K562 (cell line): ENCODE measurements around the gene STUB1. TPM values are rescaled to one million over a fixed set of nuclear protein-coding genes. Genes with fewer than 3 reads are reported as not detected.

Experiments
- CXXC5 ChIP-seq: fragments of 250-450 bp; sonication (Bioruptor Pico); IDR thresholded peaks from 2 replicates; pipeline ENCODE4 v1.8.0; 2022; ENCODE audit warnings: inconsistent platforms, mild to moderate bottlenecking, moderate library complexity
- DLX4 ChIP-seq: fragments of 250-450 bp; sonication (Bioruptor Pico); IDR thresholded peaks from 2 replicates; pipeline ENCODE4 v1.6.1; 2021; ENCODE audit warnings: mild to moderate bottlenecking
- EGR1 ChIP-seq: fragments of 450-650 bp; conservative IDR thresholded peaks from 2 replicates; pipeline ENCODE4 v1.6.1; 2017; ENCODE audit warnings: mild to moderate bottlenecking
- GABPA ChIP-seq: fragments of 200-800 bp; sonication (Bioruptor generic); conservative IDR thresholded peaks from 2 replicates; pipeline ENCODE4 v1.6.1; 2016; ENCODE audit warnings: low read depth, missing genetic modification characterization, missing compliant biosample characterization
- GATAD2B ChIP-seq: fragments of 450-650 bp; IDR thresholded peaks from 2 replicates; pipeline ENCODE4 v1.6.1; 2017; ENCODE audit warnings: mild to moderate bottlenecking, borderline replicate concordance
- HDAC8 ChIP-seq: fragments of 450-650 bp; IDR thresholded peaks from 2 replicates; pipeline ENCODE4 v1.6.1; 2016; ENCODE audit warnings: mild to moderate bottlenecking, missing genetic modification characterization, moderate library complexity, missing compliant biosample characterization
- HMG20A ChIP-seq: fragments of 450-650 bp; formaldehyde crosslinking; conservative IDR thresholded peaks from 2 replicates; pipeline ENCODE4 v1.4.0; 2020; ENCODE audit warnings: mild to moderate bottlenecking, mixed read lengths
- KAT2B ChIP-seq: IDR thresholded peaks from one replicate; pipeline ENCODE4 v1.6.1; 2012; ENCODE audit warnings: low read depth, mild to moderate bottlenecking, control low read depth, inconsistent platforms, low read length, moderate library complexity
- MGA ChIP-seq: fragments of 450-650 bp; IDR thresholded peaks from 2 replicates; pipeline ENCODE4 v1.6.1; 2016; ENCODE audit warnings: mild to moderate bottlenecking, moderate library complexity
- MITF ChIP-seq: IDR thresholded peaks from 2 replicates; pipeline ENCODE4 v1.6.1; 2014; ENCODE audit warnings: antibody characterized with exemption
- PHF21A ChIP-seq: fragments of 450-650 bp; IDR thresholded peaks from 2 replicates; pipeline ENCODE4 v1.6.1; 2017; ENCODE audit warnings: low read depth, borderline replicate concordance
- PHF8 ChIP-seq: fragments of 200-600 bp; sonication (generic); IDR thresholded peaks from 2 replicates; pipeline ENCODE4 v1.6.1; 2012; ENCODE audit warnings: mixed run types, mild to moderate bottlenecking, inconsistent platforms, low read length, moderate library complexity, borderline replicate concordance
- polyA plus RNA-seq, 8 experiments: library from polyadenylated mRNA; depleted of rRNA in 4 of 8; stranded (reverse) in 5 of 8; unstranded in 3 of 8; fragments of >200 nt; fragmentation: Nextera tagmentation in 2 of 8; fragmentation: Illumina TruSeq in 1 of 8; extraction: Ambion mirVana in 2 of 8; extraction: Trizol in 1 of 8; gene quantifications; 2 replicates each; pipeline versions ENCODE4 v1.2.1 to v1.2.3, GENCODE V29; 2011 to 2014; ENCODE audit warnings: inconsistent platforms in 1 of 8, missing spikeins in 1 of 8
- total RNA-seq, 7 experiments: library from RNA; depleted of rRNA in 6 of 7; stranded (reverse); fragments of >200 nt in 6 of 7; fragmentation: Illumina TruSeq in 2 of 7; extraction: Trizol in 2 of 7; gene quantifications; 2 replicates each; pipeline versions ENCODE4 v1.2.1 to v1.2.3, GENCODE V29; 2011 to 2021; ENCODE audit warnings: low replicate concordance in 1 of 7

The STUB1 gene
- total and polyA plus RNA-seq, 9 of the 15 experiments (the other 6 are each of a cell fraction or from before 2014, with no cell fraction given), result 10.6 to 251 (median 152) TPM

- TF ChIP-seq MGA (peak; percentile 33; the same call in 1 of the 2 replicates), GABPA (0 out of 2 replicates have a peak, but pooled peaks have one; percentile 35), DLX4 (CRISPR knock-in tag) (no peak), PHF8 (peak; percentile 20; the same call in 1 of the 2 replicates), MITF (no peak), KAT2B (no peak), HDAC8 (tag) (no peak), PHF21A (peak; percentile 33; the same call in 1 of the 2 replicates), HMG20A (CRISPR knock-in tag) (no peak), GATAD2B (peak; percentile 82), CXXC5 (CRISPR knock-in tag) (peak; percentile 84), EGR1 (0 out of 2 replicates have a peak, but pooled peaks have one; percentile 9)
Observed at GRCh38 chr16:715477-716199, 35.4 kb downstream of the STUB1 start (continued).
